K562 (cell line): ENCODE results near the gene SMIM12. TPM values are rescaled to one million over a fixed set of nuclear protein-coding genes. Genes with fewer than 3 reads are reported as not detected.

Experiments used
- ATAC-seq: fragments of 200-7000 bp; cut with Tn5 transposase; 3 replicates; pipeline ENCODE4 v1.9.1; 2020; ENCODE audit warnings: moderate library complexity
- BruUV-seq: library from RNA; stranded (reverse); fragments of 400-500 nt; replicated peaks from 2 replicates; lab custom pipeline; 2021; lab: Mats Ljungman, UMichigan
- CTCF ChIA-PET: fragments of 300-600 bp; formaldehyde crosslinking; extraction: SDS; loops from one replicate; lab custom pipeline; 2021; ENCODE audit warnings: low intra/inter-chr PET ratio; lab: Yijun Ruan, JAX
- POLR2A ChIA-PET: fragments of 300-600, 350-650 bp; sonication (Branson Sonifier 250); formaldehyde crosslinking; extraction: SDS; loops from one replicate; lab custom pipeline; 2021; ENCODE audit warnings: antibody characterized with exemption, inconsistent platforms; lab: Yijun Ruan, JAX
- DNase-seq, 4 experiments: peaks; one replicate each; pipeline versions ENCODE4 v3.0.0 to v3.0.0-alpha.2; 2011 to 2018; ENCODE audit warnings: low spot score in 3 of 4, mixed read lengths in 3 of 4; ENCODE audit errors: extremely low read depth in 1 of 4
- FAIRE-seq: peaks from 2 replicates; lab custom pipeline; 2011; peaks lifted over from hg19 to GRCh38; lab: Jason Lieb, UNC
- H2AFZ ChIP-seq: 2 replicates; pipeline ENCODE4 v1.6.0; 2011; ENCODE audit warnings: low read depth, low read length, control low read depth, inconsistent platforms
- H3K27ac ChIP-seq: fragments of 200-600 bp; 3 replicates; pipeline ENCODE4 v1.8.0; 2011; ENCODE audit warnings: low read depth, mild to moderate bottlenecking, control low read depth, inconsistent platforms, low read length, moderate library complexity, mixed read lengths; ENCODE audit errors: extremely low read depth
- H3K27me3 ChIP-seq, 2 experiments: fragments of 300-600 bp in 1 of 2; 2 replicates in 1 of 2; 3 replicates in 1 of 2; pipeline versions ENCODE4 v1.6.0 to v1.8.0; 2011; ENCODE audit warnings: inconsistent platforms in 2 of 2, low read length in 2 of 2, mild to moderate bottlenecking in 1 of 2, mixed read lengths in 1 of 2, moderate library complexity in 1 of 2; ENCODE audit not compliant: control insufficient read depth in 2 of 2, insufficient read depth in 2 of 2
- H3K36me3 ChIP-seq: fragments of 300-600 bp; 3 replicates; pipeline ENCODE4 v1.8.0; 2011; ENCODE audit warnings: mild to moderate bottlenecking, low read length, inconsistent platforms; ENCODE audit not compliant: control insufficient read depth, insufficient read depth
- H3K4me1 ChIP-seq, 2 experiments: fragments of 200-600 bp in 1 of 2; replicated peaks in 1 of 2; 2 replicates in 1 of 2; 3 replicates in 1 of 2; pipeline versions ENCODE4 v1.5.1 to v1.8.0; 2011; ENCODE audit warnings: inconsistent platforms in 2 of 2, low read length in 2 of 2, mild to moderate bottlenecking in 1 of 2, mixed read lengths in 1 of 2, moderate library complexity in 1 of 2; ENCODE audit not compliant: control insufficient read depth in 2 of 2, insufficient read depth in 2 of 2
- H3K4me2 ChIP-seq: 2 replicates; pipeline ENCODE4 v1.6.1; 2011; ENCODE audit warnings: low read length, control low read depth, inconsistent platforms, mixed read lengths; ENCODE audit not compliant: insufficient read depth
- H3K4me3 ChIP-seq: fragments of 200-600 bp; sonication (generic), shearing (Covaris generic); 2 replicates; pipeline ENCODE4 v1.5.1; 2016; ENCODE audit warnings: control low read depth, inconsistent platforms
- H3K79me2 ChIP-seq: fragments of 200-600 bp; 3 replicates; pipeline ENCODE4 v1.8.0; 2011; ENCODE audit warnings: low read length, inconsistent platforms; ENCODE audit not compliant: control insufficient read depth, insufficient read depth
- H3K9ac ChIP-seq, 2 experiments: 2 replicates each; pipeline versions ENCODE4 v1.6.0 to v1.6.1; 2011; ENCODE audit warnings: low read depth in 2 of 2, low read length in 2 of 2, control low read depth in 1 of 2, inconsistent platforms in 1 of 2, mild to moderate bottlenecking in 1 of 2, mixed read lengths in 1 of 2; ENCODE audit not compliant: insufficient read depth in 1 of 2
- H3K9me1 ChIP-seq: one replicate; pipeline ENCODE4 v1.6.0; 2011; ENCODE audit warnings: inconsistent platforms, mild to moderate bottlenecking, low read length, moderate library complexity; ENCODE audit not compliant: control insufficient read depth, insufficient read depth
- H3K9me3 ChIP-seq: replicated peaks from 2 replicates; pipeline ENCODE4 v1.5.1; 2011; ENCODE audit warnings: low read depth, low read length, inconsistent platforms; ENCODE audit not compliant: control insufficient read depth, insufficient read depth
- H4K20me1 ChIP-seq: replicated peaks from 2 replicates; pipeline ENCODE4 v1.6.1; 2011; ENCODE audit warnings: low read length, inconsistent platforms, mixed read lengths; ENCODE audit not compliant: control insufficient read depth, insufficient read depth
- CTBP1 ChIP-seq: fragments of 450-650 bp; IDR thresholded peaks from 2 replicates; pipeline ENCODE4 v1.6.1; 2016; ENCODE audit warnings: borderline replicate concordance
- HIVEP1 ChIP-seq: fragments of 250-450 bp; sonication (Bioruptor Pico); IDR thresholded peaks from 2 replicates; pipeline ENCODE4 v1.4.0; 2020; ENCODE audit warnings: mild to moderate bottlenecking
- NFIC ChIP-seq: fragments of 450-650 bp; IDR thresholded peaks from 2 replicates; pipeline ENCODE4 v1.6.1; 2017; ENCODE audit warnings: mild to moderate bottlenecking, inconsistent platforms
- RCOR1 ChIP-seq, 2 experiments: IDR thresholded peaks; 2 replicates each; pipeline ENCODE4 v1.6.1; 2012; ENCODE audit warnings: low read depth in 2 of 2, low read length in 2 of 2, borderline replicate concordance in 1 of 2, improper control_type of control experiment in 1 of 2
- RFX1 ChIP-seq: fragments of 450-650 bp; IDR thresholded peaks from 2 replicates; pipeline ENCODE4 v1.6.1; 2016; ENCODE audit warnings: mild to moderate bottlenecking, moderate library complexity
- SNRNP70 ChIP-seq: fragments of 200-400 bp; formaldehyde crosslinking; optimal IDR thresholded peaks from 2 replicates; pipeline ENCODE3; 2017; ENCODE audit warnings: low read depth, low read length
- WGBS: fragments of 100-300 bp; shearing (Covaris generic); methylation state at CpG from one replicate; pipeline ENCODE4 v1.1.6; 2016; ENCODE audit warnings: low coverage, mixed read lengths; ENCODE audit not compliant: insufficient coverage; ENCODE audit errors: missing lambda C conversion rate; 5-methylcytosine and 5-hydroxymethylcytosine counted together
- in situ Hi-C: fragments of 300-500 bp; cut with MboI; formaldehyde crosslinking; loops from 4 replicates; pipeline ENCODE4 v1.15.0; 2018; ENCODE audit warnings: inconsistent platforms, mixed read lengths
- intact Hi-C: fragments of 100-400 bp; cut with micrococcal nuclease; formaldehyde crosslinking; loops from 2 replicates; pipeline ENCODE4 v1.14.2; 2022
- polyA plus RNA-seq, 8 experiments: library from polyadenylated mRNA; depleted of rRNA in 4 of 8; stranded (reverse) in 5 of 8; unstranded in 3 of 8; fragments of >200 nt; fragmentation: Nextera tagmentation in 2 of 8; fragmentation: Illumina TruSeq in 1 of 8; extraction: Ambion mirVana in 2 of 8; extraction: Trizol in 1 of 8; gene quantifications; 2 replicates each; pipeline versions ENCODE4 v1.2.1 to v1.2.3, GENCODE V29; 2011 to 2014; ENCODE audit warnings: inconsistent platforms in 1 of 8, missing spikeins in 1 of 8
- total RNA-seq, 7 experiments: library from RNA; depleted of rRNA in 6 of 7; stranded (reverse); fragments of >200 nt in 6 of 7; fragmentation: Illumina TruSeq in 2 of 7; extraction: Trizol in 2 of 7; gene quantifications; 2 replicates each; pipeline versions ENCODE4 v1.2.1 to v1.2.3, GENCODE V29; 2011 to 2021; ENCODE audit warnings: low replicate concordance in 1 of 7

Gene SMIM12
- total and polyA plus RNA-seq, 9 of the 15 experiments (the other 6 are each of a cell fraction or from before 2014, with no cell fraction given) = 51.7 to 112 (median 63.9) TPM

GRCh38 chr1:34870395-34870794, 10.8 kb upstream of the SMIM12 start:
- no peak for ATAC-seq
- TF ChIP-seq NFIC = 0 out of 2 replicates have a peak, but pooled peaks have one; percentile 26
- TF ChIP-seq SNRNP70 = no peak
- TF ChIP-seq CTBP1 = peak; percentile 69
- no peak for TF ChIP-seq HIVEP1 (CRISPR knock-in tag)
- TF ChIP-seq RFX1 = peak; percentile 82
- 0 out of 4 replicates have a peak, but pooled peaks of 1 of the 2 experiments have one; percentile 46 for TF ChIP-seq RCOR1 (IDR thresholded peaks at IDR 0.05; ENCODE audit: borderline replicate concordance in 1 of 2, low read depth in 2 of 2, low read length in 2 of 2)
- TF ChIP-seq, all 486 proteins: peak for 4
- no peak overlapping the region for H3K9ac ChIP-seq
- H3K9me1 ChIP-seq = no peaks in the 10 kb centered on the region
- H3K4me3 ChIP-seq = no peak overlapping the region
- no TSS peak for BruUV-seq
- 0% methylated on average over 2 of the region's 2 CpGs for WGBS
- in situ Hi-C loops = no loop called here
- H2AFZ ChIP-seq = no peak overlapping the region
- no peaks in the 10 kb centered on the region for H3K36me3 ChIP-seq
- peaks cover 61 to 72% of the 10 kb centered on the region in 2 experiments for H3K27me3 ChIP-seq
- no peak overlapping the region for H3K4me2 ChIP-seq
- H3K79me2 ChIP-seq = no peaks in the 10 kb centered on the region
- DNase-seq (no peak), FAIRE-seq (no peak)
- H3K27ac ChIP-seq = no peak overlapping the region
- POLR2A ChIA-PET = interaction anchor here (1.3 kb wide), 1 partner anchor 9 kb away, joined by 3 read pairs; no protein-coding TSS in a partner anchor
- CTCF ChIA-PET = no interaction called here
- H3K4me1 ChIP-seq = peaks cover 0 to 22% of the 10 kb centered on the region in 2 experiments; a peak in 3 of 5 replicates
- H4K20me1 ChIP-seq = peaks cover 3% of the 10 kb centered on the region; the same call in 1 of the 2 replicates
- H3K9me3 ChIP-seq = no peaks in the 10 kb centered on the region
- intact Hi-C loops = no loop called here
